SKM-1 (cell line): ENCODE results near the gene PACRG.

ENCODE experiments used
- DNase-seq: peaks from one replicate; lab custom pipeline; 2025; ENCODE audit not compliant: unreplicated experiment; lab: John Stamatoyannopoulos, UW

Gene PACRG

GRCh38 chr6:163323705-163324104 lies 595.9 kb downstream of the PACRG start:
- no peak for DNase-seq

DNA sequence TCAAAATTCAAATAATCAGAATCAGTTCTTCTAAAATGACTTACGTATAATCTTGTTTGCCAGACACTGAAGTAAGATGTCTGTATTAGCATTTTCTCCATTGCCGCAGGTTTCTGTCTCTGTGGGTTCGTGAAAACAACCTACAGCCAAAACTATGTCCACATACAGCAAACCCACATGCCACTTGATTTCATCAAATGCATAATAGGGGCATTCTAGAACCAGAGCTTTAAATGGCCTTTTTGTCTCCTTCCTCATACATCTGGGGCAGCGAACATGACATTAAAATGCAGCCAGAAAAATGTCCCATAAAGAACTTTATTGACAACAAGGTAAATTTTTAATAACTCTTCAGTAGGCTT lies 596.5 kb downstream of the PACRG start:
- DNase-seq = no peak

DNA sequence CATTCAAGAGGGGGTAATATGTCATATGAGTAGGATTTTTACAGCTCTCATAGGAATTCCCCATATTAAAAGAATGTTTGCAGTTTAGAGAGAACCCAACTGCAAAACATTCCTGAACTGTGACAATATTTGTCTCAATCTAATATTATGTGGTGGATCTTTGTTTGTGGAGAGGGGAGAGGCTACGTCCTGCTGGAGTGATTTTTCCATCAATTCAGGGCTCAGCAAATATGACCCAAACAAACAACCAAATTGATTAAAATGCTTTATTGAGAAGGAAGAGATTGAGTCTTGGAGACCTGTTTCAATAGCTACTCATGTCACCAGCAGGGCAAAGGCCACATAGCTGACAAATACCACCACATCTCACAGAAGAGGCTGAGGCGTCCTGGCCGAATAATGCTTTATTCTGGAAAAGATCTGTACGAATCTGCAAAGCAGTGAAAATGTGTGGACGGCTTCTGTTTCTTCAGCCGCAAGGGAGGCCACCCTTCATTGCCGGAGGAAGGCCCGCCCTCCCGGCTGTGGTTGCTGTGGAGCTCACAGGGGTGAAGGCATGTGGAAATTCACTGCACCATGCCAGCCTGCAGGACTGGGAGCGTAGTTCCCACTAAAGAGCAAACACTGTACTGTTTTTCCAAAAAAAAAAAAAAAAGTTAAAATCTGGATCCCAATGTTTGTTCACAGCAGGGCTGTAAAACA lies 597.1 kb downstream of the PACRG start:
- no peak for DNase-seq

GRCh38 chr6:163325390-163325784 lies 597.6 kb downstream of the PACRG start:
- no peak for DNase-seq

- DNase-seq = no peak
Measured at GRCh38 chr6:163327165-163327880, 599.5 kb downstream of the PACRG start.

DNA sequence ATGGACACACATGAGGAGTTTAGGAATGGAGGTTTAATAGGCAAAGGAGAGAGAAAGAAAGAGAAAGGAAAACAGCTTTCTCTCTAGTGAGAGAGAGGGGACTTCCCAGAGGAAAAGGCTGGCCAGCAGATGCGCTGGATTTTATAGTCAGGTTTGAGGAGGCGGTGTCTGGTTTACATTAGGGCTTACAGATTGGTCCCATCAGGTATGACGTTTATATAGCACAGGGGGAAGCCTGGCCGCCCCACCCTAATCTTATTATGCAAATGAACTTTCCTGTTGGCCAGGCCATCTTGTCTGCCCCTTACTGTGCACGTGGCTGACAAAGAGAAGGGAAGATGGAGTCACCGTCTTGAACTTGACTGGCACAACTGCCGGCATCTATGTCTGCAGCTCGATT lies 600.1 kb downstream of the PACRG start:
- DNase-seq = no peak

DNA sequence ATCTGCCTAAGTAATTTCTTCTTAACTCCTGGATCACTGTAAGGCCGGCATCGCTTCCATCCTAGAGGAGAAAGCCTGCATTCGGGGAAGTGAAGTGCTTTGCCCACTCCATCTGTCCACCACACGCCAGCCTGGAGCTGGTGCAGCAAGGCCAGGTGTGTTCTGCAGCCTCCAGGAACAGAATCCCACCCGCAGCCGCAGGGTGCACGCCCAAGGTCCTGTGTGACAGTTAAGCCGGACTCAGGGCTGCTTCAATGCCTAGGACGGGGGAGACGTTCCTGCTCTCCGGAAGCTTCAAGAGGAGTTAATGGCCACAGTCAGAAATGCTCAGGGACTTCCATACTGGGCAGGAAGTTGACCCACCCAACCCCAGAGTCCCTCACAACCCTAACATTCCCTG lies 600.6 kb downstream of the PACRG start:
- DNase-seq = no peak

- DNase-seq = no peak
Measured at GRCh38 chr6:163329991-163330390, 602.2 kb downstream of the PACRG start.

DNA sequence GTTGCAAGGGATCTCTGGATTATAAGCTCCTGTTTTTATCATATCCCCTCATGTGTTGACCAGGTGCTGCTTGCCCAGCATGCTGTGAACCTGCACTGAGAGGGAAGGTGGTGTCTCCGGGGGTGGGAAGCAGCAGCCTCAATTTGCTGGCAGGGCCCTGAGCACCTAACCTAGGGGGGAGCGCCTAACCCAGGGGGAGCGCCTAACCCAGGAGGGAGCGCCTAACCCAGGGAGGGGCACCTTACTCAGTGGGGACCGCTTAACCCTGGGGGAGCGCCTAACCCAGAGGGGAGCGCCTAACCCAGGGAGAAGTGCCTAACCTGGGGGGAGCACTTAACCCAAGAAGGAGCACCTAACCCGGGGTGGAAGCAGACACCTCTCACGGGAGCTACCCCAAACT lies 603.5 kb downstream of the PACRG start:
- DNase-seq = no peak

- DNase-seq = no peak
Measured at GRCh38 chr6:163332575-163332974, 604.8 kb downstream of the PACRG start.

GRCh38 chr6:163333038-163333437 lies 605.3 kb downstream of the PACRG start:
- no peak for DNase-seq

DNA sequence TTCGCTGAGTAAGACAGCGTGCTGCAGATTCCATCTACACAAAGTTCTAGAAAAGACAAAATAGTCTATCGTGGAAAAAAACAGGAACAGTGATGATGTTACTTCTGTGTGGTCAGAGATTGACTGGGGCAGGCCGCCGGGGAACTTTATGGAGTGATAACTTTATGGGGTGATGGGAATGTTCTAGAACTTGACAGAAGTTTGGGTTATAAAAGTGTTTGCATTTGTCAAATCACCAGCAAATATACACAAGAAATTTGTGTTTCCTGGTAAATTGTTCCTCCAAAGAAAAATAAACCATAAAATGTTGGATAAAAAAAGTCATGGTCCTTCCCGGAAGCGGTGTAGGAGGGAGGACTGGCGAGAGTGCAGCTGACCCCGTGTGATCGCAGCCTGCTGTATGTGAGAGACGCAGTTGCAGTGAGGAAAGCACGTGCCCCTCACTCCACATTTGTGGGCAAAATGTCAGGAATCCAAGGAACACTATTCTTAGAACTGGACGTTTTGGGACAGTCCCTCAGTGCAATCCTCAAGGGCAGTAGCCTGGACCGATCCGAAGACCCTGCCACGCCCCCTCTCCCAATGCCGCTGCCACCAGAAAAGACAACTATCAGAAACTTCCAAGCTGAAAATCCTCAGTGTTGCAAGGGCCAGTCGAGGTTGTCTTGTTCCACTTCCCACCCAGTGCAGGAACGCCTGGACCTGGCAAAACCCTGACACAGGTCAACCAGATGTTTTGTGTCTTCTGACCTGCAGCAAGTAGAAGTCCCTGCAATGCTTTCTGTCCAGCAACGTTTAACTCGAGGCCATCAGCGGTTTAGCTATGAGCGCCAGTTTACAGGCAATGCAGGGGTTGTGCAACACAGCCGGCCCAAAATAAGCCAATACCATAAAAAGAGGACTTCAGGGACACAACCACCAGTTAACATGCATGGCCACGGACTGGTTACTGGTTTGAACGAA lies 606.2 kb downstream of the PACRG start:
- no peak for DNase-seq

- DNase-seq = no peak
Measured at GRCh38 chr6:163335056-163335455, 607.3 kb downstream of the PACRG start.

DNA sequence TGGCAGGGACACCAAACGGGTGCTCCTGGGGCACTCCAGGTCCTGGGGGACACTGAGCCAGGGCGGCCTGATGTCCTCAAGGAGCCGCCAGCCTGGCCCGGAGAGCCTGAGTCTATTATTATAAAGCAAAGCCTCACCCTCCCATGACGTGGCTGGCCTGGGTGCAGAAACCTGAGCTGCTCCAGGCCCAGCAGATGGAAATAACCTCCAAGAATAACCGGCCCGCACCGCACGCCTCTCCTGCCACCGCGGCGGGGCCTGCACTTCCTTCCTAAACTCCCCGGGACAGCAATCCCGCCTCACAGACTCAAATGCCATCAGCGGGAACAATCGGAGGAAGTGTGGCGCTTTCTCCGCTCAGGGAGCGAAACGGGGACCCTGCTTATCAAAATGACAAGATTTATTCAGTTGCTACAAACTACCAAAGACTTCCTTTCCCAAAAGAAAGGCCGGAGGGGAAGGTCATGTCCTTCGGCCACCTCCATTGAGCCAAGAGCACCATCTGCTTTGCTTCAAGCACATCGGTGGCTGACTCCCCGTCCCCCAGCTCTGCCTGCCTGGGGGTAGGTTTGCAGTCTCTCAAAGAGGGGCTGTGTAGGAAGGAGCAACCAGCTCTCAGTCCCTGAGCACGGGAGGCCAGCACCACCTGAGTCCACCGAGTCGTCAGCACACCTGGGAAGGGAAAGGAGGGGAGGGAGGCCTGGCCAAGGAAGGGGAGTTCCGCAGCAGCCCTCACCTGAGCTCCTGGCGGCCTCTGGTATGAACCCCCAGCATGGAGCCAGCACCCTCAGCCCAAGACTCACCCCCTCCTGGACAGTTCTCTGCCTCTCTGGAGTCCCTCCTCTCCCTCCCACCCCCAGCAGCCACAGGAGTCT lies 608.1 kb downstream of the PACRG start:
- DNase-seq = no peak

GRCh38 chr6:163336961-163337360 lies 609.2 kb downstream of the PACRG start:
- no peak for DNase-seq

DNA sequence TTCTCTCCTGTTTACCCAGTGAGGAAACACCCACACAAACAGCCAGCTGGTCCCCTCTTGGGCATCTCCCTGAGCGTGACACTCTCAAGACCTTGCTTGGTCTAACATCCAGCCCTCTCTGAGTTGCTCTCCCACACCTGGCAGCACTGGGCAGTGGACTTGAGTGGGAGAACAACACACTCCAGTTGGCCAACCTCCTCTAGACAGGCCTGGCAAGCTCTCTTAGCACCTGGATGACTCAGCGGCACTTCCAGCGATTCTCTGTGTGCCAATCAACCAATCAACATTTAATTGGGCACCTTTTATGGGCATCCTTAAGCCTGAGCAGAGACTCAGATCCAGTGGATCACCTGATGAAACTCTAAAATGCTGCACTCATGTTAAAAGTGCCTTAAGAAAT lies 610.2 kb downstream of the PACRG start:
- DNase-seq = no peak

- DNase-seq = no peak
Measured at GRCh38 chr6:163338671-163339405, 611.1 kb downstream of the PACRG start.

DNA sequence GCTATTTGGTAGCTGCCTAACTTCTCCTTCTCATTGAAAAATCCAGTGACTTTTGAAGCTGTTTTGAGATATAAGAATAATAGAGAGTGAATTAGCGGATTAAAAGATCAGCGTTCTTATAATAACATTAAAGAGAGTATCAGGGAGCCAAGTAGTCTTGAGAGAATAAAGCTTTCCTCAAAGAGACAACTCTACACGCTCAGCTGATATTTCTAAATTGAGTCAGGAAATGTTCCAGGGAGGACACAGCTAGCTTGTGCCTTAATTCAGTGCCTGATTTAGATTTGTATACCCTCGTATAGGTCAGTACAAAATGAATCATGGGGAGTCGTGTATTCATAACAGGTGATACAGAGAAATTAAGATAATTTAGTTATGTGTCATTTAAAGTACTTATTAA lies 611.7 kb downstream of the PACRG start:
- no peak for DNase-seq

- no peak for DNase-seq
Measured at GRCh38 chr6:163340201-163340887, 612.6 kb downstream of the PACRG start.
